ENCODE measurements around the gene C10orf90.

Gene C10orf90

DNA sequence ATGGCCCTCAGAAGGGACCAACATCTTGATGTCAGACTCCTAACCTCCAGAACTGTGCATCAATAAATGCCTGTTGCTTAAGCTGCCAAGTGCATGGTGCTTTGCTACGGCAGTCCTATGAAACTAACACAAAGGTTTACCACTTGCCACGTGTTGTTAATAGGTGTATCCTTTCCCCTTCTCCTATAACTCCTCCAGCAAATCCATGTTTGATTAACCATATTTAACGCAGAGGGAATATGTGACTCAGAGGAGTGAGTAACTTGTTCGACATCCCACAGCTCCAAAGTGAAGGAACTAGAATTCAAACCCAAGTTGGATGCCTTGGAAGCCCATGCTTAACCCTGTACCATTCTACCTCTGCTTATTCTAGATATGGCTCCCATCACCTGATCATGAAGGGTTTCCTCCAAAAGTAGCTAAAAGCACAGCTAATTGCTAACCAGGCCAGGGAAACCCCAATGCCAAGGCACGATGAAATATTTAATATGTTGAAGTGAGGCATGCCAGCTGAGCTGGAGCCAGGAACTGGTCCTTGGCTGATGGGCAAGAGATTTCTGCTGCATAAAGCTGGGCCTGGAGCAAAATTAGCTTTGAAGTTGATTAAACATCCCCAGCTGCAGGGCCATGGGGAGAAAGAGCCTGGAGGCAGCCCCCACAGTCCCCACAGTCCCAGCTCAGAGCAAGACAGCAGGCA, 131.9 kb downstream of the C10orf90 start:
- TF ChIP-seq, protein P1, sequence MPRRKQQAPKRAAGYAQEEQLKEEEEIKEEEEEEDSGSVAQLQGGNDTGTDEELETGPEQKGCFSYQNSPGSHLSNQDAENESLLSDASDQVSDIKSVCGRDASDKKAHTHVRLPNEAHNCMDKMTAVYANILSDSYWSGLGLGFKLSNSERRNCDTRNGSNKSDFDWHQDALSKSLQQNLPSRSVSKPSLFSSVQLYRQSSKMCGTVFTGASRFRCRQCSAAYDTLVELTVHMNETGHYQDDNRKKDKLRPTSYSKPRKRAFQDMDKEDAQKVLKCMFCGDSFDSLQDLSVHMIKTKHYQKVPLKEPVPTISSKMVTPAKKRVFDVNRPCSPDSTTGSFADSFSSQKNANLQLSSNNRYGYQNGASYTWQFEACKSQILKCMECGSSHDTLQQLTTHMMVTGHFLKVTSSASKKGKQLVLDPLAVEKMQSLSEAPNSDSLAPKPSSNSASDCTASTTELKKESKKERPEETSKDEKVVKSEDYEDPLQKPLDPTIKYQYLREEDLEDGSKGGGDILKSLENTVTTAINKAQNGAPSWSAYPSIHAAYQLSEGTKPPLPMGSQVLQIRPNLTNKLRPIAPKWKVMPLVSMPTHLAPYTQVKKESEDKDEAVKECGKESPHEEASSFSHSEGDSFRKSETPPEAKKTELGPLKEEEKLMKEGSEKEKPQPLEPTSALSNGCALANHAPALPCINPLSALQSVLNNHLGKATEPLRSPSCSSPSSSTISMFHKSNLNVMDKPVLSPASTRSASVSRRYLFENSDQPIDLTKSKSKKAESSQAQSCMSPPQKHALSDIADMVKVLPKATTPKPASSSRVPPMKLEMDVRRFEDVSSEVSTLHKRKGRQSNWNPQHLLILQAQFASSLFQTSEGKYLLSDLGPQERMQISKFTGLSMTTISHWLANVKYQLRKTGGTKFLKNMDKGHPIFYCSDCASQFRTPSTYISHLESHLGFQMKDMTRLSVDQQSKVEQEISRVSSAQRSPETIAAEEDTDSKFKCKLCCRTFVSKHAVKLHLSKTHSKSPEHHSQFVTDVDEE (CRISPR knock-in tag; IDR thresholded peaks at IDR 0.05), result no peak
- TF ChIP-seq, protein P2, sequence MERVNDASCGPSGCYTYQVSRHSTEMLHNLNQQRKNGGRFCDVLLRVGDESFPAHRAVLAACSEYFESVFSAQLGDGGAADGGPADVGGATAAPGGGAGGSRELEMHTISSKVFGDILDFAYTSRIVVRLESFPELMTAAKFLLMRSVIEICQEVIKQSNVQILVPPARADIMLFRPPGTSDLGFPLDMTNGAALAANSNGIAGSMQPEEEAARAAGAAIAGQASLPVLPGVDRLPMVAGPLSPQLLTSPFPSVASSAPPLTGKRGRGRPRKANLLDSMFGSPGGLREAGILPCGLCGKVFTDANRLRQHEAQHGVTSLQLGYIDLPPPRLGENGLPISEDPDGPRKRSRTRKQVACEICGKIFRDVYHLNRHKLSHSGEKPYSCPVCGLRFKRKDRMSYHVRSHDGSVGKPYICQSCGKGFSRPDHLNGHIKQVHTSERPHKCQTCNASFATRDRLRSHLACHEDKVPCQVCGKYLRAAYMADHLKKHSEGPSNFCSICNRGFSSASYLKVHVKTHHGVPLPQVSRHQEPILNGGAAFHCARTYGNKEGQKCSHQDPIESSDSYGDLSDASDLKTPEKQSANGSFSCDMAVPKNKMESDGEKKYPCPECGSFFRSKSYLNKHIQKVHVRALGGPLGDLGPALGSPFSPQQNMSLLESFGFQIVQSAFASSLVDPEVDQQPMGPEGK (CRISPR knock-in tag; IDR thresholded peaks at IDR 0.05; ENCODE audit: borderline replicate concordance), result no peak
- TF ChIP-seq, protein P3, sequence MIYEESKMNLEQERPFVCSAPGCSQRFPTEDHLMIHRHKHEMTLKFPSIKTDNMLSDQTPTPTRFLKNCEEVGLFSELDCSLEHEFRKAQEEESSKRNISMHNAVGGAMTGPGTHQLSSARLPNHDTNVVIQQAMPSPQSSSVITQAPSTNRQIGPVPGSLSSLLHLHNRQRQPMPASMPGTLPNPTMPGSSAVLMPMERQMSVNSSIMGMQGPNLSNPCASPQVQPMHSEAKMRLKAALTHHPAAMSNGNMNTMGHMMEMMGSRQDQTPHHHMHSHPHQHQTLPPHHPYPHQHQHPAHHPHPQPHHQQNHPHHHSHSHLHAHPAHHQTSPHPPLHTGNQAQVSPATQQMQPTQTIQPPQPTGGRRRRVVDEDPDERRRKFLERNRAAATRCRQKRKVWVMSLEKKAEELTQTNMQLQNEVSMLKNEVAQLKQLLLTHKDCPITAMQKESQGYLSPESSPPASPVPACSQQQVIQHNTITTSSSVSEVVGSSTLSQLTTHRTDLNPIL (CRISPR knock-in tag; IDR thresholded peaks at IDR 0.05; ENCODE audit: low read depth), result no peak
- TF ChIP-seq ZNF70 (CRISPR knock-in tag; IDR thresholded peaks at IDR 0.05) (no peak), SNAI2 (CRISPR knock-in tag; IDR thresholded peaks at IDR 0.05) (no peak), ESRRG (CRISPR knock-in tag; IDR thresholded peaks at IDR 0.05) (no peak), ZNF565 (CRISPR knock-in tag; conservative IDR thresholded peaks at IDR 0.05; ENCODE audit: low read depth) (no peak), PPARA (CRISPR knock-in tag; IDR thresholded peaks at IDR 0.05; ENCODE audit: borderline replicate concordance) (no peak), TCF4 (CRISPR knock-in tag; IDR thresholded peaks at IDR 0.05; ENCODE audit: borderline replicate concordance) (no peak), ARNTL (CRISPR knock-in tag; IDR thresholded peaks at IDR 0.05; ENCODE audit: borderline replicate concordance, low read depth) (no peak)
- TF ChIP-seq, protein P4, sequence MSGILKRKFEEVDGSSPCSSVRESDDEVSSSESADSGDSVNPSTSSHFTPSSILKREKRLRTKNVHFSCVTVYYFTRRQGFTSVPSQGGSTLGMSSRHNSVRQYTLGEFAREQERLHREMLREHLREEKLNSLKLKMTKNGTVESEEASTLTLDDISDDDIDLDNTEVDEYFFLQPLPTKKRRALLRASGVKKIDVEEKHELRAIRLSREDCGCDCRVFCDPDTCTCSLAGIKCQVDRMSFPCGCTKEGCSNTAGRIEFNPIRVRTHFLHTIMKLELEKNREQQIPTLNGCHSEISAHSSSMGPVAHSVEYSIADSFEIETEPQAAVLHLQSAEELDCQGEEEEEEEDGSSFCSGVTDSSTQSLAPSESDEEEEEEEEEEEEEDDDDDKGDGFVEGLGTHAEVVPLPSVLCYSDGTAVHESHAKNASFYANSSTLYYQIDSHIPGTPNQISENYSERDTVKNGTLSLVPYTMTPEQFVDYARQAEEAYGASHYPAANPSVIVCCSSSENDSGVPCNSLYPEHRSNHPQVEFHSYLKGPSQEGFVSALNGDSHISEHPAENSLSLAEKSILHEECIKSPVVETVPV (CRISPR knock-in tag; IDR thresholded peaks at IDR 0.05), result no peak
- no peak for ATAC-seq

DNA sequence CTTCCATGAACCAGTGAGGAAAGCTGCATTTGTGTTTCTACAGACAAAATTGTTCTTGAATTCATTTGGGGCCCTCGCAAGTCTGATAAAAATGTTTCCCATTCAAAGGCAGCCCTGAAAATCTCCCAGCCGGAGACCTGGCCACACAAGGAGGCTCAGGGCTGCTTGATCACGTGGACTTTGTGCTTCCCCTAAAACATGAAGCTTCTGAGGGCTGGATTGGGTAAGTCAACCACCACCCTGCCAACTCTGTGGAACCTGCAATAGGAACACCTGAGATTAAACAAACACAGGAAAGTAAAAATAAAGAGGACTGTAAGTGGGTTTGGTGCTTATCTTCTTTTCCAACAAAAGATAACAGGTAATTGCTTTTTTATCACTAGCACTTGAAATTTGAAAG, 133.8 kb downstream of the C10orf90 start:
- no peak for ATAC-seq
- TF ChIP-seq, protein P4 (CRISPR knock-in tag; IDR thresholded peaks at IDR 0.05), result no peak
- TF ChIP-seq SNAI2 (CRISPR knock-in tag; IDR thresholded peaks at IDR 0.05) (no peak), OSR1 (CRISPR knock-in tag; IDR thresholded peaks at IDR 0.05) (no peak), ZFP30 (CRISPR knock-in tag; IDR thresholded peaks at IDR 0.05) (no peak), ZNF8 (CRISPR knock-in tag; IDR thresholded peaks at IDR 0.05) (no peak), BACH2 (CRISPR knock-in tag; IDR thresholded peaks at IDR 0.05; ENCODE audit: borderline replicate concordance) (no peak), ZNF565 (CRISPR knock-in tag; conservative IDR thresholded peaks at IDR 0.05; ENCODE audit: low read depth) (no peak), TCF4 (CRISPR knock-in tag; IDR thresholded peaks at IDR 0.05; ENCODE audit: borderline replicate concordance) (no peak), CSDC2 (CRISPR knock-in tag; IDR thresholded peaks at IDR 0.05) (no peak), ZNF70 (CRISPR knock-in tag; IDR thresholded peaks at IDR 0.05) (no peak)
- TF ChIP-seq, protein P1 (CRISPR knock-in tag; IDR thresholded peaks at IDR 0.05), result no peak
